NCI-H2227 treated with DMSO at 0.1 percent for 48 hours (cell line): Measurements from ENCODE around the gene DYNC2H1.
"Not testable (repeated sequence)": the region's sequence is repeated elsewhere in the genome, so short reads cannot be mapped to it uniquely, and the experiment has no call there.

Experiments
- DNase-seq: peaks from one replicate; lab custom pipeline; 2025; lab: John Stamatoyannopoulos, UW

The DYNC2H1 gene

GRCh38 chr11:103368145-103368544, 258.9 kb downstream of the DYNC2H1 start:
- no peak for DNase-seq

GRCh38 chr11:103370076-103370475, 260.9 kb downstream of the DYNC2H1 start:
- DNase-seq = no peak

- no peak for DNase-seq
These were observed 263.7 kb downstream of the DYNC2H1 start for GRCh38 chr11:103372906-103373305.

- DNase-seq = not testable (repeated sequence)
These were observed 265.0 kb downstream of the DYNC2H1 start for GRCh38 chr11:103374227-103374626.

GRCh38 chr11:103378931-103379330, 269.7 kb downstream of the DYNC2H1 start:
- no peak for DNase-seq

- no peak for DNase-seq
These were observed 270.8 kb downstream of the DYNC2H1 start for GRCh38 chr11:103380031-103380430.

- no peak for DNase-seq
These were observed 275.4 kb downstream of the DYNC2H1 start for GRCh38 chr11:103384652-103385051.

- no peak for DNase-seq
These were observed 286.4 kb downstream of the DYNC2H1 start for GRCh38 chr11:103395612-103396011.

- DNase-seq = no peak
These were observed 287.0 kb downstream of the DYNC2H1 start for GRCh38 chr11:103396237-103396636.

GRCh38 chr11:103397369-103397768, 288.1 kb downstream of the DYNC2H1 start:
- no peak for DNase-seq

GRCh38 chr11:103398829-103399228, 289.6 kb downstream of the DYNC2H1 start:
- DNase-seq = no peak

- no peak for DNase-seq
These were observed 297.1 kb downstream of the DYNC2H1 start for GRCh38 chr11:103406357-103406756.

- no peak for DNase-seq
These were observed 298.4 kb downstream of the DYNC2H1 start for GRCh38 chr11:103407641-103408040.

GRCh38 chr11:103413266-103413888, 304.2 kb downstream of the DYNC2H1 start:
- DNase-seq = no peak

GRCh38 chr11:103418014-103418413, 308.8 kb downstream of the DYNC2H1 start:
- DNase-seq = no peak

GRCh38 chr11:103420593-103420992, 311.4 kb downstream of the DYNC2H1 start:
- no peak for DNase-seq

GRCh38 chr11:103433386-103434072, 324.3 kb downstream of the DYNC2H1 start:
- no peak for DNase-seq

GRCh38 chr11:103434073-103434411, 324.8 kb downstream of the DYNC2H1 start:
- no peak for DNase-seq

GRCh38 chr11:103436131-103436770, 327.0 kb downstream of the DYNC2H1 start:
- no peak for DNase-seq

- DNase-seq = no peak
These were observed 331.8 kb downstream of the DYNC2H1 start for GRCh38 chr11:103441021-103441420.

- no peak for DNase-seq
These were observed 339.7 kb downstream of the DYNC2H1 start for GRCh38 chr11:103448966-103449365.

GRCh38 chr11:103450241-103450640, 341.0 kb downstream of the DYNC2H1 start:
- DNase-seq = no peak

- no peak for DNase-seq
These were observed 343.9 kb downstream of the DYNC2H1 start for GRCh38 chr11:103453126-103453525.
